ENCODE measurements around the gene DIS3L. TPM values are rescaled to one million over a fixed set of nuclear protein-coding genes. Genes with fewer than 3 reads are reported as not detected.

Gene DIS3L
- total and polyA plus RNA-seq, 2 donors (not counting 3 experiments of a cell fraction or from before 2014, with no cell fraction given) = 7.8 to 27.9 TPM

DNA sequence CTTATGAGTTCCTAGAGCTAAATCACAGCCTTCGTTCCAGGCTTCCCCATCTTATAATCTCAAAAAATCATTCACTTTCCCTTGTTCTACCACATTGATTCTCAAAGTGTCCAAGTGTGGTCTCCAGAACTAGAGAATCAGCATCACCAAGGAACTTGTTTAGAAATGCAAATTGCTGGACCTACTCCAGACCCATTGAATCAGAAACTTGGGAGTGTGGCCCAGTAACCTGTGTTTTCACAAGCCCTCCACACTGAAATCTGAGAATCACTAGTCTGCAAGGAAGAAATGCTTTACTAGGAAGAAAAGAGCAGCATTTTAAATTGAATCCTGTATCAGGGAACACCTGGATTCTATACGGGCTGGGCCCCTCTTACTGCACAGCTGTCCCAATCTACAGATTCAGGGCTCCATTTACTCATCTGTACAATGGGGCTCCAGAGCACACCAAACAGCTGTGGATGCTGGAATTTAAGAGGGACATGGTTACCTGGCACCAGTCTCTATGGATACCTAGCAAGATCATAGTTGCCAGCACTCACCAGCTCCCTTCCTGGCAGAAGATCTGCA, 43.7 kb upstream of the DIS3L start:
- no peak overlapping the region for H2AFZ ChIP-seq (ENCODE audit: low read depth, low read length)
- TF ChIP-seq MYC (IDR thresholded peaks at IDR 0.05; ENCODE audit: low read depth, low read length) (no peak), GATA2 (IDR thresholded peaks at IDR 0.05; ENCODE audit: insufficient read depth, insufficient read length, low read depth, low read length) (no peak), POLR2A (IDR thresholded peaks at IDR 0.05; ENCODE audit: low read depth, low read length) (no peak), JUN (IDR thresholded peaks at IDR 0.05; ENCODE audit: borderline replicate concordance, insufficient read depth, insufficient read length, low read depth) (no peak), EZH2 (IDR thresholded peaks at IDR 0.05; ENCODE audit: borderline replicate concordance, low read depth, low read length, severe bottlenecking) (no peak), POLR2AphosphoS5 (IDR thresholded peaks at IDR 0.05; ENCODE audit: insufficient read depth, low read depth, low read length) (no peak), FOS (IDR thresholded peaks at IDR 0.05; ENCODE audit: borderline replicate concordance, insufficient read depth, low read length) (no peak), CTCF (IDR thresholded peaks at IDR 0.05; ENCODE audit: extremely low read depth in 1 of 2, insufficient read depth in 1 of 2, low read depth in 1 of 2, low read length in 2 of 2) (no peak)
- TF ChIP-seq, protein P1, sequence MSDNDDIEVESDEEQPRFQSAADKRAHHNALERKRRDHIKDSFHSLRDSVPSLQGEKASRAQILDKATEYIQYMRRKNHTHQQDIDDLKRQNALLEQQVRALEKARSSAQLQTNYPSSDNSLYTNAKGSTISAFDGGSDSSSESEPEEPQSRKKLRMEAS (IDR thresholded peaks at IDR 0.05; ENCODE audit: insufficient read depth, insufficient read length) = no peak
- no peak overlapping the region for H3K4me3 ChIP-seq (replicated peaks in 1 of 3; ENCODE audit: insufficient read depth in 1 of 3, low read depth in 1 of 3, low read length in 3 of 3)
- H3K27me3 ChIP-seq (ENCODE audit: control insufficient read depth in 2 of 2, insufficient read depth in 2 of 2, low read length in 2 of 2) = peaks cover 51 to 53% of the 10 kb centered on the region in 2 experiments
- no peak overlapping the region for H3K4me2 ChIP-seq (ENCODE audit: insufficient read depth, low read length)
- ChIA-PET POLR2A (no interaction called here), CTCF (interaction anchor here (1.0 to 3.2 kb wide), 2 partner anchors 39 to 248 kb away, joined by 4 to 20 read pairs; partner anchors contain the start of gene SNAPC5)
- no peaks in the 10 kb centered on the region for H3K36me3 ChIP-seq (ENCODE audit: control insufficient read depth in 2 of 2, extremely low read depth in 1 of 2, insufficient read depth in 2 of 2, low read length in 2 of 2)
- no TSS peak for BruUV-seq (replicated peaks)
- DNase-seq (ENCODE audit: low read depth, low spot score) (no peak), FAIRE-seq (no peak)
- H4K20me1 ChIP-seq (replicated peaks; ENCODE audit: control insufficient read depth, extremely low read depth, insufficient read depth, low read length) = no peaks in the 10 kb centered on the region
- peaks cover 18% of the 10 kb centered on the region for H3K4me1 ChIP-seq (ENCODE audit: control insufficient read depth, extremely low read depth, insufficient read depth, low read length)
- no peak overlapping the region for H3K27ac ChIP-seq (ENCODE audit: insufficient read depth, low read depth, low read length)
- H3K79me2 ChIP-seq (ENCODE audit: control insufficient read depth, insufficient read depth, low read length) = no peaks in the 10 kb centered on the region
- H3K9me3 ChIP-seq (replicated peaks; ENCODE audit: control insufficient read depth, insufficient read depth, low read length) = no peaks in the 10 kb centered on the region
- H3K9ac ChIP-seq (replicated peaks; ENCODE audit: extremely low read depth, insufficient read depth, low read length) = no peak overlapping the region
- intact Hi-C loops (cut with micrococcal nuclease) = no loop called here
- dilution Hi-C loops (cut with MboI; ENCODE audit: extremely low pct_ligation_motif_present, low sequenced_read_pairs) = no loop called here
- H3K9me1 ChIP-seq (replicated peaks; ENCODE audit: control insufficient read depth, extremely low read depth, insufficient read depth, low read length) = no peaks in the 10 kb centered on the region
